Astrocyte (in vitro differentiated cells and primary cell): Measurements from ENCODE around the gene DLGAP1.

Source experiments
- CTCF ChIP-seq: IDR thresholded peaks from 2 replicates; pipeline ENCODE4 v1.5.1; 2011; ENCODE audit warnings: low read depth, mild to moderate bottlenecking, inconsistent platforms, low read length, moderate library complexity; ENCODE audit not compliant: insufficient read depth
- EZH2 ChIP-seq: IDR thresholded peaks from 2 replicates; pipeline ENCODE4 v1.6.1; 2012; ENCODE audit warnings: mild to moderate bottlenecking, low read length, inconsistent platforms; ENCODE audit not compliant: insufficient read depth

DNA sequence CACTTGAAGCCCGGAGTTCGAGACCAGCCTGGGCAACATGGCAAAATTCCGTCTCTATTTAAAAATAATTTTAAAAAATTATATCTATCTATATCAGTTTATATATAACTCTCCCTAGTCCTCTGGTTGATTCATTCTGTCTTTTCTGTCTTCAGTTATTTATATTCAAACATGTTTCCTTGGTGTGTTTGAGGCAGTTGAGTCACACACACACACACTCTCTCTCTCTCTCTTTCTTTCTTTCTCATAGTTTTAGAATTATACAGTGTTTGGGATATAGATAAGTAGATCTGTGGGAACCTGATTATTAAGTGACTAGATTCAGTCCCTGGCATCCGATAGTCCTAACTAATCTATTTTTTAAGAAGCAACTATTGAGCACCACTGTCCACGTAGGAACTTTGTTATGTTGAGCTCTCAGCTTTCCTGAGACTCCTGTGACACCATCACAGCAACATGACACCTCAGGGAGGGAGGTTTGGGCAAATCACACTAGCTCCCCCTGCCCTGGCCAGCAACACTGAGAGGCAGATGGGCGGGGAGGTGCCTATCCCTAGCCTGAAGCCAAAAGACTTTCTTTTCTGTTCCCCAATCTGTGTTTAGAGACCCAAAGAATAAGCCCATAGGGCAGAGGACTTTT lies 482.7 kb downstream of the DLGAP1 start:
- TF ChIP-seq CTCF (no peak), EZH2 (no peak)
